Measurements from ENCODE around the gene AFAP1L2.

- TF ChIP-seq CTCF (conservative IDR thresholded peaks at IDR 0.05; ENCODE audit: low read length) (no peak), EZH2phosphoT487 (IDR thresholded peaks at IDR 0.05; ENCODE audit: borderline replicate concordance) (no peak)
Observed at GRCh38 chr10:114315566-114316420, 88.5 kb downstream of the AFAP1L2 start.
